Astrocyte (in vitro differentiated cells and primary cell): ENCODE data around the gene SGCD. TPM values are rescaled to one million over a fixed set of nuclear protein-coding genes. Genes with fewer than 3 reads are reported as not detected.

Experiments
- DNase-seq: peaks from one replicate; pipeline ENCODE4 v3.0.0-alpha.2; 2010; ENCODE audit warnings: low read depth
- FAIRE-seq: peaks from 2 replicates; lab custom pipeline; 2011; peaks lifted over from hg19 to GRCh38; lab: Jason Lieb, UNC
- H2AFZ ChIP-seq: 2 replicates; pipeline ENCODE4 v1.6.0; 2012; ENCODE audit warnings: low read depth, low read length, inconsistent platforms
- H3K27ac ChIP-seq: 2 replicates; pipeline ENCODE4 v1.5.1; 2011; ENCODE audit warnings: low read depth, low read length, inconsistent platforms
- H3K27me3 ChIP-seq: 2 replicates; pipeline ENCODE4 v1.6.0; 2011; ENCODE audit warnings: low read length, inconsistent platforms; ENCODE audit not compliant: insufficient read depth
- H3K36me3 ChIP-seq: 2 replicates; pipeline ENCODE4 v1.5.1; 2011; ENCODE audit warnings: low read length, inconsistent platforms; ENCODE audit not compliant: insufficient read depth
- H3K4me1 ChIP-seq: 2 replicates; pipeline ENCODE4 v1.5.1; 2011; ENCODE audit warnings: low read length, inconsistent platforms; ENCODE audit not compliant: insufficient read depth
- H3K4me2 ChIP-seq: 2 replicates; pipeline ENCODE4 v1.6.0; 2012; ENCODE audit warnings: low read length, inconsistent platforms
- H3K4me3 ChIP-seq: 2 replicates; pipeline ENCODE4 v1.5.1; 2011; ENCODE audit warnings: low read depth, mild to moderate bottlenecking, low read length, inconsistent platforms; ENCODE audit not compliant: insufficient read depth
- H3K79me2 ChIP-seq: 2 replicates; pipeline ENCODE4 v1.6.0; 2012; ENCODE audit warnings: mild to moderate bottlenecking, low read length, inconsistent platforms; ENCODE audit not compliant: insufficient read depth
- H3K9ac ChIP-seq: 2 replicates; pipeline ENCODE4 v1.6.0; 2012; ENCODE audit warnings: mild to moderate bottlenecking, low read length, inconsistent platforms
- H3K9me3 ChIP-seq: 2 replicates; pipeline ENCODE4 v1.5.1; 2012; ENCODE audit warnings: low read depth, mild to moderate bottlenecking, low read length, inconsistent platforms; ENCODE audit not compliant: insufficient read depth
- H4K20me1 ChIP-seq: 2 replicates; pipeline ENCODE4 v1.6.0; 2012; ENCODE audit warnings: low read length, inconsistent platforms; ENCODE audit not compliant: insufficient read depth
- H3K27ac Mint-ChIP-seq: one replicate; pipeline ENCODE4 v1.8.0; 2021; ENCODE audit warnings: mild to moderate bottlenecking, mixed read lengths; ENCODE audit not compliant: unreplicated experiment
- H3K27me3 Mint-ChIP-seq: one replicate; pipeline ENCODE4 v1.8.0; 2021; ENCODE audit warnings: low read depth, mixed read lengths; ENCODE audit not compliant: unreplicated experiment
- H3K36me3 Mint-ChIP-seq: one replicate; pipeline ENCODE4 v1.8.0; 2021; ENCODE audit warnings: low read depth, mixed read lengths; ENCODE audit not compliant: unreplicated experiment
- H3K4me1 Mint-ChIP-seq: one replicate; pipeline ENCODE4 v1.8.0; 2021; ENCODE audit warnings: low read depth, mixed read lengths; ENCODE audit not compliant: unreplicated experiment
- H3K4me3 Mint-ChIP-seq: one replicate; pipeline ENCODE4 v1.8.0; 2021; ENCODE audit warnings: mild to moderate bottlenecking, moderate library complexity, mixed read lengths; ENCODE audit not compliant: unreplicated experiment
- H3K9me3 Mint-ChIP-seq: one replicate; pipeline ENCODE4 v1.8.0; 2021; ENCODE audit warnings: mild to moderate bottlenecking, mixed read lengths; ENCODE audit not compliant: unreplicated experiment
- CTCF ChIP-seq: IDR thresholded peaks from 2 replicates; pipeline ENCODE4 v1.5.1; 2011; ENCODE audit warnings: low read depth, mild to moderate bottlenecking, inconsistent platforms, low read length, moderate library complexity; ENCODE audit not compliant: insufficient read depth
- EZH2 ChIP-seq: IDR thresholded peaks from 2 replicates; pipeline ENCODE4 v1.6.1; 2012; ENCODE audit warnings: mild to moderate bottlenecking, low read length, inconsistent platforms; ENCODE audit not compliant: insufficient read depth
- total RNA-seq: library from RNA; stranded (reverse); gene quantifications from 2 replicates; pipeline ENCODE4 v1.2.1, GENCODE V29; 2021

Gene SGCD
- total RNA-seq, 1 donor from 2014 or later, result 2.9 TPM

- H3K4me1 ChIP-seq, result no peaks in the 10 kb centered on the region
- H3K9me3 ChIP-seq, result no peaks in the 10 kb centered on the region
- no peak overlapping the region for H2AFZ ChIP-seq
- H3K9me3 Mint-ChIP-seq, result no peaks in the 10 kb centered on the region
- no peak overlapping the region for H3K4me3 Mint-ChIP-seq
- H3K27me3 ChIP-seq, result no peaks in the 10 kb centered on the region
- no peaks in the 10 kb centered on the region for H3K4me1 Mint-ChIP-seq
- no peak overlapping the region for H3K27ac Mint-ChIP-seq
- no peak for TF ChIP-seq EZH2
- TF ChIP-seq CTCF, result no peak
- H3K4me2 ChIP-seq, result no peak overlapping the region
- no peaks in the 10 kb centered on the region for H3K36me3 Mint-ChIP-seq
- DNase-seq, result no peak
- FAIRE-seq, result no peak
- H3K36me3 ChIP-seq, result no peaks in the 10 kb centered on the region
- H3K9ac ChIP-seq, result no peak overlapping the region
- H4K20me1 ChIP-seq, result no peaks in the 10 kb centered on the region
- H3K27ac ChIP-seq, result no peak overlapping the region
- H3K79me2 ChIP-seq, result no peaks in the 10 kb centered on the region
- no peak overlapping the region for H3K4me3 ChIP-seq
- no peaks in the 10 kb centered on the region for H3K27me3 Mint-ChIP-seq
Measured at GRCh38 chr5:156295431-156295830, 31.5 kb upstream of the SGCD start.

- H3K4me1 Mint-ChIP-seq, result no peaks in the 10 kb centered on the region
- no peak for FAIRE-seq
- H3K36me3 Mint-ChIP-seq, result no peaks in the 10 kb centered on the region
Measured at GRCh38 chr5:156310115-156310514, 16.8 kb upstream of the SGCD start.

More at GRCh38 chr5:156310115-156310514, 16.8 kb upstream of the SGCD start:
- no peaks in the 10 kb centered on the region for H3K27me3 Mint-ChIP-seq
- no peak overlapping the region for H3K4me2 ChIP-seq
- H3K27me3 ChIP-seq, result no peaks in the 10 kb centered on the region
- H3K4me1 ChIP-seq, result no peaks in the 10 kb centered on the region
- H3K79me2 ChIP-seq, result no peaks in the 10 kb centered on the region
- no peaks in the 10 kb centered on the region for H3K36me3 ChIP-seq
- TF ChIP-seq EZH2, result no peak
- TF ChIP-seq CTCF, result no peak
- H2AFZ ChIP-seq, result no peak overlapping the region
- H3K9me3 Mint-ChIP-seq, result peaks cover 8% of the 10 kb centered on the region
- no peak for DNase-seq
- no peak overlapping the region for H3K4me3 Mint-ChIP-seq
- no peaks in the 10 kb centered on the region for H4K20me1 ChIP-seq
- H3K27ac ChIP-seq, result no peak overlapping the region
- H3K27ac Mint-ChIP-seq, result no peak overlapping the region
- H3K4me3 ChIP-seq, result no peak overlapping the region
- no peak overlapping the region for H3K9ac ChIP-seq
- H3K9me3 ChIP-seq, result no peaks in the 10 kb centered on the region
